Neutrophil (primary cell): ENCODE data around the gene MYBBP1A.

Experiments used
- H3K27ac ChIP-seq: fragments of 200-600 bp; sonication (generic); 2 replicates; pipeline ENCODE4 v1.5.1; 2016; ENCODE audit warnings: mild to moderate bottlenecking, moderate library complexity
- H3K27me3 ChIP-seq: fragments of 200-600 bp; sonication (generic); 2 replicates; pipeline ENCODE4 v1.6.0; 2016; ENCODE audit warnings: mild to moderate bottlenecking
- H3K36me3 ChIP-seq: fragments of 200-600 bp; sonication (generic); 2 replicates; pipeline ENCODE4 v1.5.1; 2017
- H3K4me1 ChIP-seq, 2 experiments: fragments of 200-600 bp in 1 of 2; sonication (generic) in 1 of 2; 1 replicate in 1 of 2; 2 replicates in 1 of 2; pipeline versions ENCODE4 v1.5.1 to v1.6.1; 2013 to 2016; ENCODE audit warnings: low read depth in 1 of 2, low read length in 1 of 2, mild to moderate bottlenecking in 1 of 2, moderate library complexity in 1 of 2; ENCODE audit not compliant: control insufficient read depth in 1 of 2, insufficient read depth in 1 of 2
- H3K4me3 ChIP-seq, 2 experiments: fragments of 200-600 bp in 1 of 2; sonication (generic) in 1 of 2; 1 replicate in 1 of 2; 2 replicates in 1 of 2; pipeline ENCODE4 v1.5.1; 2013 to 2016; ENCODE audit warnings: low read depth in 1 of 2, low read length in 1 of 2, mild to moderate bottlenecking in 1 of 2, moderate library complexity in 1 of 2
- H3K9me3 ChIP-seq: fragments of 200-600 bp; sonication (generic); 2 replicates; pipeline ENCODE4 v1.5.1; 2016
- TF ChIP-seq, protein P1 (sequence below): fragments of 200-600 bp; sonication (generic); IDR thresholded peaks from 2 replicates; pipeline ENCODE4 v1.5.1; 2016; ENCODE audit warnings: antibody characterized with exemption

The MYBBP1A gene

DNA sequence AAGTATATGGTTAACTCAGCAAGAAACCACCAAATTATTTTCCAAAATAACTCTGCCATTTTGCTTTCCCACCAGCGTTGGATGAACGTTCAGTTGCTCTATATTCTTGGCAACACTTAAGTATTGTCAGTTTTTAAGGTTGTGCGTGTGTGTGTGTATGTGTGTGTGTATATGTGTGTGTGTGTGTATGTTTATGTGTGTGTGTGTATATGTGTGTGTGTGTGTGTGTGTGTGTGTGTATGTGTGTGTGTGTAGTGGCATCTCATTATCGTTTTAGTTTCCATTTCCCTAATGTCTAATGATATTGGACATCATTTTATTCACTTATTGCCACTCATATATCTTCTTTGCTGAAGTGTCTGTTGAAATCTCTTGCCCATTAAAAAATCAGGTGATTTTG is 17.9 kb upstream of the MYBBP1A start:
- no peaks in the 10 kb centered on the region for H3K9me3 ChIP-seq
- no peaks in the 10 kb centered on the region for H3K36me3 ChIP-seq
- H3K27me3 ChIP-seq = peaks cover 8% of the 10 kb centered on the region
- no peaks in the 10 kb centered on the region for H3K4me1 ChIP-seq
- H3K27ac ChIP-seq = no peak overlapping the region
- H3K4me3 ChIP-seq = no peak overlapping the region
- TF ChIP-seq, protein P1, sequence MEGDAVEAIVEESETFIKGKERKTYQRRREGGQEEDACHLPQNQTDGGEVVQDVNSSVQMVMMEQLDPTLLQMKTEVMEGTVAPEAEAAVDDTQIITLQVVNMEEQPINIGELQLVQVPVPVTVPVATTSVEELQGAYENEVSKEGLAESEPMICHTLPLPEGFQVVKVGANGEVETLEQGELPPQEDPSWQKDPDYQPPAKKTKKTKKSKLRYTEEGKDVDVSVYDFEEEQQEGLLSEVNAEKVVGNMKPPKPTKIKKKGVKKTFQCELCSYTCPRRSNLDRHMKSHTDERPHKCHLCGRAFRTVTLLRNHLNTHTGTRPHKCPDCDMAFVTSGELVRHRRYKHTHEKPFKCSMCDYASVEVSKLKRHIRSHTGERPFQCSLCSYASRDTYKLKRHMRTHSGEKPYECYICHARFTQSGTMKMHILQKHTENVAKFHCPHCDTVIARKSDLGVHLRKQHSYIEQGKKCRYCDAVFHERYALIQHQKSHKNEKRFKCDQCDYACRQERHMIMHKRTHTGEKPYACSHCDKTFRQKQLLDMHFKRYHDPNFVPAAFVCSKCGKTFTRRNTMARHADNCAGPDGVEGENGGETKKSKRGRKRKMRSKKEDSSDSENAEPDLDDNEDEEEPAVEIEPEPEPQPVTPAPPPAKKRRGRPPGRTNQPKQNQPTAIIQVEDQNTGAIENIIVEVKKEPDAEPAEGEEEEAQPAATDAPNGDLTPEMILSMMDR = no peak

DNA sequence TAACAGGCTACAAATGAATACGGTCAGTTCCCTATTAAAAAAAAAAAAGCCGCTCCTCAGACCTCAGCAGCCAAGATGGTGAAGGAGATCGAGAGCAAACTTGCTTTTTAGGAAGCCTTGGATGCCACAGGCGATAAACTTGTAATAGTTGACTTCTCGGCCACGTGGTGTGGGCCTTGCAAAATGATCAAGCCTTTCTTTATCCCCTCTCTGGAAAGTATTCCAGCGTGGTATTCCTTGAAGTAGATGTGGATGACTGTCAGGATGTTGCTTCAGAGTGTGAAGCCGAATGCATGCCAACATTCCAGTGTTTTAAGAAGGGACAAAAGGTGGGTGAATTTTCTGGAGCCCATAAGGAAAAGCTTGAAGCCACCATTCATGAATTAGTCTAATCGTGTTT is 16.9 kb upstream of the MYBBP1A start:
- H3K4me1 ChIP-seq = no peaks in the 10 kb centered on the region
- no peaks in the 10 kb centered on the region for H3K9me3 ChIP-seq
- H3K27ac ChIP-seq = no peak overlapping the region
- TF ChIP-seq, protein P1 = no peak
- H3K4me3 ChIP-seq = no peak overlapping the region
- no peaks in the 10 kb centered on the region for H3K36me3 ChIP-seq
- H3K27me3 ChIP-seq = peaks cover 8% of the 10 kb centered on the region

GRCh38 chr17:4569591-4569990 is 14.4 kb upstream of the MYBBP1A start:
- H3K27ac ChIP-seq = no peak overlapping the region
- peaks cover 3 to 7% of the 10 kb centered on the region in 2 experiments for H3K4me1 ChIP-seq
- no peaks in the 10 kb centered on the region for H3K9me3 ChIP-seq
- TF ChIP-seq, protein P1 = no peak
- H3K36me3 ChIP-seq = no peaks in the 10 kb centered on the region
- H3K27me3 ChIP-seq = peaks cover 8% of the 10 kb centered on the region
- H3K4me3 ChIP-seq = no peak overlapping the region

DNA sequence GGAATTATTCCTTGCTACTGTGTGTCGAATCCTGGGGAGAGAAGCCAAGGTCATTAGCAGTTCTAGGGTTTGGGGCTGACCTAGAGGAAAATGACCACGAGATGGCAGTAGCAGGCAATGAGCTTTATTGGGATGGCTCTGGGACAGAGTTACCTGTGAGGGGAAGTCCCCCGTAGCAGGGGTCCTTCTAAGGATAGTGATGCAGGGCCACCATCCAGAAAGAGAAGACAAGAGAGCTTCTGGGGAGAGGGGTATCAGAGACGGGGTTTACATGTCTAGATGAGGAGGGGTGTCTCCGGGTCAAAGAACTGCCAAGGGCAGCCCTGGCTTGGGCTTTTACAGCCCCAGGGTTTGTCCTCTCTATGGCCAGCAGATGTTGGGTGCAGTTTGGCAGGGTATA is 11.6 kb upstream of the MYBBP1A start:
- H3K4me3 ChIP-seq = no peak overlapping the region
- TF ChIP-seq, protein P1 = peak; percentile 40
- H3K4me1 ChIP-seq = peaks cover 3 to 7% of the 10 kb centered on the region in 2 experiments
- H3K9me3 ChIP-seq = no peaks in the 10 kb centered on the region
- peaks cover 8% of the 10 kb centered on the region for H3K27me3 ChIP-seq
- no peak overlapping the region for H3K27ac ChIP-seq
- no peaks in the 10 kb centered on the region for H3K36me3 ChIP-seq

DNA sequence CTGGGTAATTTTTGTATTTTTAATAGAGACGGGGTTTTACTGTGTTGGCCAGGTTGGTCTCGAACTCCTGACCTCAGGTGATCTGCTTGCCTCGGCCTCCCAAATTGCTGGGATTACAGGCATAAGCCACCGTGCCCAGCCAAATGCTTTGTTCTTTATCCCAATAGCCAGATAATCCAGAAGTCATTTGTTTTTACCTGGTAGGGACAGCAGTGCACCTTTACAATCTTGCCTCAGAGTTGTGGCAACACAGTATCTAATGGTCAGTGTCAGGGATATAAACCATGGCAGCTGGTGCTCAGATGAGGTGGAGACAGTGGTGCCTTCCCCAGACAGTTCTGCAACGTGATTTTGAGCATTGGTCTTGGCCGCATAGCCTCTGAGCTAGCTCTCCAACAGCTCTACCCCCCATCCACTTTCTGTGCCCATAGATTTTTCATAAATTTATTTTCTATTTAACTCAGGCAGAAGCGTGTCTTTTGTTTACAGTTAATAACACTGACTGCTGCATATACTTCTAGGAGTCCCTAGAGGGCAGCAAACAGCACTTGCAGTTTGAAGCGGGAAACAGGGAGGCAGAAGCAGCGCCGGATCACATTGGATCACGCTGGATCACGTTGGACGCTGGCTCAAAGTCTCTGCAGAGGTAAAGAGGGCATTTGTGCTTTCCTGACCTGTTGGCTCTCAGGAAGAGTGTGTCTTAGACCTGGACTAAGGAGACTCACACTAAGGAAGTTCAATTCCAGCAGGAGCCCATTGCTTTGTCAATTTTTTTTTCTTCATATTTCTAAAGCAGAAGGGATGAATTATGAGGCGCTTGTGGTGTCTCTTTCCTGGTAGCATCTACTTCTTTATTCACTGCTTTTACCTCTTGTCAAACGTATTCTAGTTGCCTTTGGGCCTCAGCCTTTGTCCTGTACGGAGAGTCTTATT is 10.3 kb upstream of the MYBBP1A start:
- no peaks in the 10 kb centered on the region for H3K36me3 ChIP-seq
- no peak overlapping the region for H3K27ac ChIP-seq
- H3K4me3 ChIP-seq = no peak overlapping the region
- H3K4me1 ChIP-seq = peaks cover 3 to 7% of the 10 kb centered on the region in 2 experiments
- no peaks in the 10 kb centered on the region for H3K9me3 ChIP-seq
- TF ChIP-seq, protein P1 = peak; percentile 79
- no peaks in the 10 kb centered on the region for H3K27me3 ChIP-seq
